IMR-90 (cell line): ENCODE data around the gene MYLK4.

ENCODE experiments used
- CEBPB ChIP-seq: IDR thresholded peaks from 2 replicates; pipeline ENCODE4 v1.6.1; 2012; ENCODE audit warnings: low read depth, low read length, improper control_type of control experiment
- NFE2L2 ChIP-seq: fragments of 150-350 bp; IDR thresholded peaks from 2 replicates; pipeline ENCODE4 v1.6.1; 2016; ENCODE audit warnings: low read depth, mild to moderate bottlenecking, low read length
- POLR2A ChIP-seq: IDR thresholded peaks from 2 replicates; pipeline ENCODE4 v1.6.1; 2012; ENCODE audit warnings: mild to moderate bottlenecking, low read depth, low read length
- TF ChIP-seq, protein P1 (sequence below): conservative IDR thresholded peaks from 2 replicates; pipeline ENCODE4 v1.5.1; 2012; ENCODE audit warnings: mild to moderate bottlenecking, low read depth, low read length, improper control_type of control experiment
- TF ChIP-seq, protein P2 (sequence below): fragments of 150-350 bp; IDR thresholded peaks from 2 replicates; pipeline ENCODE4 v1.6.1; 2016; ENCODE audit warnings: low read depth, mild to moderate bottlenecking, low read length, moderate library complexity, borderline replicate concordance

GRCh38 chr6:2718334-2719092 is 32.2 kb downstream of the MYLK4 start:
- TF ChIP-seq, protein P1, sequence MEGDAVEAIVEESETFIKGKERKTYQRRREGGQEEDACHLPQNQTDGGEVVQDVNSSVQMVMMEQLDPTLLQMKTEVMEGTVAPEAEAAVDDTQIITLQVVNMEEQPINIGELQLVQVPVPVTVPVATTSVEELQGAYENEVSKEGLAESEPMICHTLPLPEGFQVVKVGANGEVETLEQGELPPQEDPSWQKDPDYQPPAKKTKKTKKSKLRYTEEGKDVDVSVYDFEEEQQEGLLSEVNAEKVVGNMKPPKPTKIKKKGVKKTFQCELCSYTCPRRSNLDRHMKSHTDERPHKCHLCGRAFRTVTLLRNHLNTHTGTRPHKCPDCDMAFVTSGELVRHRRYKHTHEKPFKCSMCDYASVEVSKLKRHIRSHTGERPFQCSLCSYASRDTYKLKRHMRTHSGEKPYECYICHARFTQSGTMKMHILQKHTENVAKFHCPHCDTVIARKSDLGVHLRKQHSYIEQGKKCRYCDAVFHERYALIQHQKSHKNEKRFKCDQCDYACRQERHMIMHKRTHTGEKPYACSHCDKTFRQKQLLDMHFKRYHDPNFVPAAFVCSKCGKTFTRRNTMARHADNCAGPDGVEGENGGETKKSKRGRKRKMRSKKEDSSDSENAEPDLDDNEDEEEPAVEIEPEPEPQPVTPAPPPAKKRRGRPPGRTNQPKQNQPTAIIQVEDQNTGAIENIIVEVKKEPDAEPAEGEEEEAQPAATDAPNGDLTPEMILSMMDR: no peak
- TF ChIP-seq POLR2A (no peak), CEBPB (no peak), NFE2L2 (no peak)
- TF ChIP-seq, protein P2, sequence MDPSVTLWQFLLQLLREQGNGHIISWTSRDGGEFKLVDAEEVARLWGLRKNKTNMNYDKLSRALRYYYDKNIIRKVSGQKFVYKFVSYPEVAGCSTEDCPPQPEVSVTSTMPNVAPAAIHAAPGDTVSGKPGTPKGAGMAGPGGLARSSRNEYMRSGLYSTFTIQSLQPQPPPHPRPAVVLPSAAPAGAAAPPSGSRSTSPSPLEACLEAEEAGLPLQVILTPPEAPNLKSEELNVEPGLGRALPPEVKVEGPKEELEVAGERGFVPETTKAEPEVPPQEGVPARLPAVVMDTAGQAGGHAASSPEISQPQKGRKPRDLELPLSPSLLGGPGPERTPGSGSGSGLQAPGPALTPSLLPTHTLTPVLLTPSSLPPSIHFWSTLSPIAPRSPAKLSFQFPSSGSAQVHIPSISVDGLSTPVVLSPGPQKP: no peak
